Gastrocnemius medialis (tissue), 4 donors: ENCODE measurements around the gene RASAL2.

Source experiments
- CTCF ChIP-seq, 5 experiments: fragments of 450-650 bp in 3 of 5; fragments of 200-600 bp in 2 of 5; sonication (generic) in 2 of 5; IDR thresholded peaks in 4 of 5; conservative IDR thresholded peaks in 1 of 5; 1 replicate in 4 of 5; 2 replicates in 1 of 5; pipeline ENCODE4 v1.5.1; 2016 to 2019; ENCODE audit warnings: antibody characterized with exemption in 5 of 5, mild to moderate bottlenecking in 3 of 5, moderate library complexity in 3 of 5
- POLR2A ChIP-seq, 2 donors: fragments of 450-650 bp; IDR thresholded peaks; one replicate each; pipeline ENCODE4 v1.6.1; 2017; ENCODE audit warnings: antibody characterized with exemption in 2 of 2, mild to moderate bottlenecking in 2 of 2, moderate library complexity in 2 of 2

GRCh38 chr1:178119628-178120027 is 25.7 kb downstream of the RASAL2 start:
- TF ChIP-seq POLR2A (IDR thresholded peaks at IDR 0.05) (no peak), CTCF (IDR thresholded peaks at IDR 0.05 in 4 of 5, conservative IDR thresholded peaks at IDR 0.05 in 1 of 5) (no peak)
